Measurements from ENCODE around the gene HCRTR1.

GRCh38 chr1:31671561-31672201 is 54.2 kb downstream of the HCRTR1 start:
- TF ChIP-seq POLR2A (IDR thresholded peaks at IDR 0.05; ENCODE audit: low read depth) = no peak
- TF ChIP-seq EP300 (IDR thresholded peaks at IDR 0.05) = no peak
